Fibroblast of lung (primary cell): ENCODE results near the gene BAAT. TPM values are rescaled to one million over a fixed set of nuclear protein-coding genes. Genes with fewer than 3 reads are reported as not detected.

Experiments used
- DNase-seq, 2 donors: peaks; one replicate each; pipeline versions ENCODE4 v3.0.0 to v3.0.0-alpha.2; 2010; ENCODE audit warnings: low read depth in 2 of 2
- H2AFZ ChIP-seq: 2 replicates; pipeline ENCODE4 v1.5.1; 2012; ENCODE audit warnings: low read length, control low read depth, inconsistent platforms
- H3K27ac ChIP-seq: 2 replicates; pipeline ENCODE4 v1.5.1; 2011; ENCODE audit warnings: low read length, control low read depth; ENCODE audit not compliant: insufficient read depth
- H3K27me3 ChIP-seq: 2 replicates; pipeline ENCODE4 v1.5.1; 2011; ENCODE audit warnings: mild to moderate bottlenecking, low read length; ENCODE audit not compliant: control insufficient read depth, insufficient read depth
- H3K36me3 ChIP-seq: 2 replicates; pipeline ENCODE4 v1.5.1; 2011; ENCODE audit warnings: low read length; ENCODE audit not compliant: control insufficient read depth, insufficient read depth
- H3K4me1 ChIP-seq: 2 replicates; pipeline ENCODE4 v1.5.1; 2011; ENCODE audit warnings: low read length; ENCODE audit not compliant: control insufficient read depth, insufficient read depth; ENCODE audit errors: extremely low read depth
- H3K4me2 ChIP-seq: 2 replicates; pipeline ENCODE4 v1.5.1; 2011; ENCODE audit warnings: low read length, control low read depth; ENCODE audit not compliant: insufficient read depth; ENCODE audit errors: extremely low read depth
- H3K4me3 ChIP-seq, 4 experiments: fragments of 200-600 bp in 1 of 4; sonication (generic) in 1 of 4; replicated peaks in 1 of 4; 2 replicates each; pipeline ENCODE4 v1.5.1; 2011 to 2016; ENCODE audit warnings: low read length in 4 of 4, low read depth in 3 of 4, mild to moderate bottlenecking in 3 of 4, control low read depth in 2 of 4, inconsistent platforms in 1 of 4, mixed read lengths in 1 of 4; ENCODE audit not compliant: insufficient read depth in 1 of 4; ENCODE audit errors: control extremely low read depth in 1 of 4
- H3K79me2 ChIP-seq: 2 replicates; pipeline ENCODE4 v1.5.1; 2012; ENCODE audit warnings: mild to moderate bottlenecking, low read length, inconsistent platforms; ENCODE audit not compliant: control insufficient read depth, insufficient read depth
- H3K9ac ChIP-seq: 2 replicates; pipeline ENCODE4 v1.5.1; 2011; ENCODE audit warnings: mild to moderate bottlenecking, low read length, control low read depth; ENCODE audit not compliant: insufficient read depth
- H3K9me3 ChIP-seq: 2 replicates; pipeline ENCODE4 v1.5.1; 2012; ENCODE audit warnings: low read depth, low read length; ENCODE audit not compliant: control insufficient read depth, insufficient read depth
- H4K20me1 ChIP-seq: 2 replicates; pipeline ENCODE4 v1.5.1; 2011; ENCODE audit warnings: low read length; ENCODE audit not compliant: control insufficient read depth, insufficient read depth; ENCODE audit errors: extremely low read depth
- CTCF ChIP-seq, 2 donors: IDR thresholded peaks in 1 of 2; conservative IDR thresholded peaks in 1 of 2; 1 replicate in 1 of 2; 2 replicates in 1 of 2; pipeline ENCODE4 v1.5.1; 2011 to 2012; ENCODE audit warnings: low read length in 2 of 2, control low read depth in 1 of 2, inconsistent platforms in 1 of 2, low read depth in 1 of 2, mild to moderate bottlenecking in 1 of 2
- EZH2 ChIP-seq: IDR thresholded peaks from 2 replicates; pipeline ENCODE4 v1.5.1; 2012; ENCODE audit warnings: low read length, control low read depth, mild to moderate bottlenecking; ENCODE audit errors: missing control alignments
- polyA plus RNA-seq, 2 donors: library from polyadenylated mRNA; depleted of rRNA in 1 of 2; stranded (reverse) in 1 of 2; unstranded in 1 of 2; fragments of >200 nt; gene quantifications; 2 replicates each; pipeline ENCODE4 v1.2.1, GENCODE V29; 2011 to 2012; ENCODE audit warnings: missing spikeins in 1 of 2
- total RNA-seq: library from RNA; depleted of rRNA; stranded (reverse); fragments of >200 nt; gene quantifications from 2 replicates; pipeline ENCODE4 v1.2.1, GENCODE V29; 2014

The BAAT gene
- total and polyA plus RNA-seq, 2 donors (not counting 1 experiment from before 2014, with no cell fraction given): 0.02 TPM; not detected in 1

- TF ChIP-seq EZH2: no peak
- TF ChIP-seq CTCF (conservative IDR thresholded peaks at IDR 0.05 in 1 of 2, IDR thresholded peaks at IDR 0.05 in 1 of 2; ENCODE audit: low read depth in 1 of 2, low read length in 2 of 2): no peak
- Histone ChIP-seq H3K36me3 (no peaks in the 10 kb centered on the region), H3K4me3 (no peak overlapping the region), H3K9ac (no peak overlapping the region), H3K4me2 (no peak overlapping the region), H2AFZ (no peak overlapping the region), H3K9me3 (no peaks in the 10 kb centered on the region), H3K79me2 (no peaks in the 10 kb centered on the region), H4K20me1 (no peaks in the 10 kb centered on the region), H3K27ac (no peak overlapping the region), H3K27me3 (no peaks in the 10 kb centered on the region), H3K4me1 (no peaks in the 10 kb centered on the region)
- no peak for DNase-seq
These were observed 34.5 kb downstream of the BAAT start for GRCh38 chr9:101350285-101350684.

GRCh38 chr9:101342595-101342994, 42.2 kb downstream of the BAAT start:
- no peaks in the 10 kb centered on the region for H3K36me3 ChIP-seq
- H3K4me3 ChIP-seq: no peak overlapping the region
- H3K4me2 ChIP-seq: no peak overlapping the region
- no peak for TF ChIP-seq CTCF (conservative IDR thresholded peaks at IDR 0.05 in 1 of 2, IDR thresholded peaks at IDR 0.05 in 1 of 2; ENCODE audit: low read depth in 1 of 2, low read length in 2 of 2)
- TF ChIP-seq EZH2: no peak
- H3K27me3 ChIP-seq: no peaks in the 10 kb centered on the region
- no peak overlapping the region for H3K9ac ChIP-seq
- no peaks in the 10 kb centered on the region for H3K9me3 ChIP-seq
- DNase-seq: no peak
- no peak overlapping the region for H3K27ac ChIP-seq
- H4K20me1 ChIP-seq: no peaks in the 10 kb centered on the region
- H3K79me2 ChIP-seq: no peaks in the 10 kb centered on the region
- H3K4me1 ChIP-seq: no peaks in the 10 kb centered on the region
- no peak overlapping the region for H2AFZ ChIP-seq

GRCh38 chr9:101341958-101342357, 42.8 kb downstream of the BAAT start:
- H2AFZ ChIP-seq: no peak overlapping the region
- DNase-seq: no peak
- no peak overlapping the region for H3K4me3 ChIP-seq
- no peaks in the 10 kb centered on the region for H3K36me3 ChIP-seq
- H4K20me1 ChIP-seq: no peaks in the 10 kb centered on the region
- H3K79me2 ChIP-seq: no peaks in the 10 kb centered on the region
- no peak for TF ChIP-seq CTCF (conservative IDR thresholded peaks at IDR 0.05 in 1 of 2, IDR thresholded peaks at IDR 0.05 in 1 of 2; ENCODE audit: low read depth in 1 of 2, low read length in 2 of 2)
- TF ChIP-seq EZH2: no peak
- H3K4me2 ChIP-seq: no peak overlapping the region
- no peaks in the 10 kb centered on the region for H3K4me1 ChIP-seq
- no peaks in the 10 kb centered on the region for H3K9me3 ChIP-seq
- H3K9ac ChIP-seq: no peak overlapping the region
- no peaks in the 10 kb centered on the region for H3K27me3 ChIP-seq
- no peak overlapping the region for H3K27ac ChIP-seq
